Stimulated activated CD8-positive, alpha-beta memory T cell treated with anti-CD3 and anti-CD28 coated beads, Interleukin-15, amount 100 ng/mL, for 48 hours (primary cell): ENCODE measurements around the gene DIAPH3.

Source experiments
- DNase-seq, 2 donors: peaks; one replicate each; pipeline ENCODE4 v3.0.0-alpha.2; 2020; ENCODE audit warnings: low read depth in 2 of 2

Gene DIAPH3

GRCh38 chr13:59625111-59625510, 538.6 kb downstream of the DIAPH3 start:
- no peak for DNase-seq

- DNase-seq = no peak
Measured at GRCh38 chr13:59623206-59623915, 540.4 kb downstream of the DIAPH3 start.

GRCh38 chr13:59621773-59622172, 542.0 kb downstream of the DIAPH3 start:
- no peak for DNase-seq
